ENCODE data around the gene FNDC8. TPM values are rescaled to one million over a fixed set of nuclear protein-coding genes. Genes with fewer than 3 reads are reported as not detected.

Gene FNDC8
- total RNA-seq, 1 experiment from 2014 or later: not detected

- TSS peak; percentile 31 for BruUV-seq (replicated peaks)
- no peak for TF ChIP-seq CTCF (IDR thresholded peaks at IDR 0.05; ENCODE audit: unreplicated experiment)
- H3K9me3 Mint-ChIP-seq (ENCODE audit: low read depth, unreplicated experiment): no peaks in the 10 kb centered on the region
- H3K27ac Mint-ChIP-seq (ENCODE audit: unreplicated experiment): peak overlapping the region; percentile 90
- peak; percentile 30 for DNase-seq
- peaks cover 61% of the 10 kb centered on the region for H3K36me3 Mint-ChIP-seq (ENCODE audit: insufficient read depth, unreplicated experiment)
- H3K4me3 Mint-ChIP-seq (ENCODE audit: low read depth, unreplicated experiment): peak overlapping the region; percentile 93
- CTCF ChIA-PET: interaction anchor here (0.6 to 1.9 kb wide), 3 partner anchors 68 to 1110 kb away, joined by 3 to 7 read pairs (median 5); no protein-coding TSS in a partner anchor
- peaks cover 39% of the 10 kb centered on the region for H3K4me1 Mint-ChIP-seq (ENCODE audit: low read depth, unreplicated experiment)
- no peaks in the 10 kb centered on the region for H3K27me3 Mint-ChIP-seq (ENCODE audit: unreplicated experiment)
- intact Hi-C loops (cut with micrococcal nuclease; ENCODE audit: unreplicated experiment): loop anchor here (2.0 to 5.0 kb wide), 2 partner anchors 40 to 70 kb away; no protein-coding TSS in a partner anchor
Measured at GRCh38 chr17:35086931-35087573, 34.4 kb upstream of the FNDC8 start.

GRCh38 chr17:35087731-35088355 lies 33.6 kb upstream of the FNDC8 start:
- Mint-ChIP-seq H3K4me3 (ENCODE audit: low read depth, unreplicated experiment) (peak overlapping the region; percentile 93), H3K27ac (ENCODE audit: unreplicated experiment) (peak overlapping the region; percentile 90), H3K4me1 (ENCODE audit: low read depth, unreplicated experiment) (peaks cover 31% of the 10 kb centered on the region), H3K27me3 (ENCODE audit: unreplicated experiment) (no peaks in the 10 kb centered on the region), H3K9me3 (ENCODE audit: low read depth, unreplicated experiment) (no peaks in the 10 kb centered on the region), H3K36me3 (ENCODE audit: insufficient read depth, unreplicated experiment) (peaks cover 61% of the 10 kb centered on the region)
- BruUV-seq (replicated peaks): no TSS peak
- CTCF ChIA-PET: interaction anchor here (0.6 to 1.9 kb wide), 4 partner anchors 31 to 1110 kb away, joined by 3 to 7 read pairs (median 4); no protein-coding TSS in a partner anchor
- no peak for TF ChIP-seq CTCF (IDR thresholded peaks at IDR 0.05; ENCODE audit: unreplicated experiment)
- DNase-seq: peak; percentile 28
- intact Hi-C loops (cut with micrococcal nuclease; ENCODE audit: unreplicated experiment): loop anchor here (2.0 to 5.0 kb wide), 2 partner anchors 41 to 71 kb away; no protein-coding TSS in a partner anchor

GRCh38 chr17:35088356-35088880 lies 33.0 kb upstream of the FNDC8 start:
- H3K36me3 Mint-ChIP-seq (ENCODE audit: insufficient read depth, unreplicated experiment): peaks cover 56% of the 10 kb centered on the region
- no peak for TF ChIP-seq CTCF (IDR thresholded peaks at IDR 0.05; ENCODE audit: unreplicated experiment)
- intact Hi-C loops (cut with micrococcal nuclease; ENCODE audit: unreplicated experiment): loop anchor here (5.0 kb wide), 1 partner anchor 71 kb away; no protein-coding TSS in a partner anchor
- peak overlapping the region; percentile 93 for H3K4me3 Mint-ChIP-seq (ENCODE audit: low read depth, unreplicated experiment)
- CTCF ChIA-PET: interaction anchor here (0.7 to 1.9 kb wide), 2 partner anchors 31 to 69 kb away, joined by 3 to 7 read pairs; no protein-coding TSS in a partner anchor
- H3K4me1 Mint-ChIP-seq (ENCODE audit: low read depth, unreplicated experiment): peaks cover 25% of the 10 kb centered on the region
- H3K27me3 Mint-ChIP-seq (ENCODE audit: unreplicated experiment): no peaks in the 10 kb centered on the region
- peak; percentile 31 for DNase-seq
- H3K9me3 Mint-ChIP-seq (ENCODE audit: low read depth, unreplicated experiment): no peaks in the 10 kb centered on the region
- peak overlapping the region; percentile 90 for H3K27ac Mint-ChIP-seq (ENCODE audit: unreplicated experiment)
- TSS peak; percentile 65 for BruUV-seq (replicated peaks)

GRCh38 chr17:35088881-35089585 lies 32.4 kb upstream of the FNDC8 start:
- intact Hi-C loops (cut with micrococcal nuclease; ENCODE audit: unreplicated experiment): loop anchor here (1.0 to 5.0 kb wide), 2 partner anchors 72 to 91 kb away; no protein-coding TSS in a partner anchor
- peak; percentile 92 for DNase-seq
- H3K9me3 Mint-ChIP-seq (ENCODE audit: low read depth, unreplicated experiment): no peaks in the 10 kb centered on the region
- TF ChIP-seq CTCF (IDR thresholded peaks at IDR 0.05; ENCODE audit: unreplicated experiment): peak; percentile 78
- H3K4me3 Mint-ChIP-seq (ENCODE audit: low read depth, unreplicated experiment): peak overlapping the region; percentile 93
- H3K27me3 Mint-ChIP-seq (ENCODE audit: unreplicated experiment): no peaks in the 10 kb centered on the region
- H3K27ac Mint-ChIP-seq (ENCODE audit: unreplicated experiment): peak overlapping the region; percentile 90
- peaks cover 50% of the 10 kb centered on the region for H3K36me3 Mint-ChIP-seq (ENCODE audit: insufficient read depth, unreplicated experiment)
- CTCF ChIA-PET: interaction anchor here (1.0 to 1.2 kb wide), 4 partner anchors 45 to 97 kb away, joined by 3 to 6 read pairs (median 4); no protein-coding TSS in a partner anchor
- H3K4me1 Mint-ChIP-seq (ENCODE audit: low read depth, unreplicated experiment): peaks cover 20% of the 10 kb centered on the region
- no TSS peak for BruUV-seq (replicated peaks)
